Measurements from ENCODE around the gene FBLN1. TPM values are rescaled to one million over a fixed set of nuclear protein-coding genes. Genes with fewer than 3 reads are reported as not detected.

Gene FBLN1
- total and polyA plus RNA-seq, 2 donors (not counting 1 experiment from before 2014, with no cell fraction given), result not detected

DNA sequence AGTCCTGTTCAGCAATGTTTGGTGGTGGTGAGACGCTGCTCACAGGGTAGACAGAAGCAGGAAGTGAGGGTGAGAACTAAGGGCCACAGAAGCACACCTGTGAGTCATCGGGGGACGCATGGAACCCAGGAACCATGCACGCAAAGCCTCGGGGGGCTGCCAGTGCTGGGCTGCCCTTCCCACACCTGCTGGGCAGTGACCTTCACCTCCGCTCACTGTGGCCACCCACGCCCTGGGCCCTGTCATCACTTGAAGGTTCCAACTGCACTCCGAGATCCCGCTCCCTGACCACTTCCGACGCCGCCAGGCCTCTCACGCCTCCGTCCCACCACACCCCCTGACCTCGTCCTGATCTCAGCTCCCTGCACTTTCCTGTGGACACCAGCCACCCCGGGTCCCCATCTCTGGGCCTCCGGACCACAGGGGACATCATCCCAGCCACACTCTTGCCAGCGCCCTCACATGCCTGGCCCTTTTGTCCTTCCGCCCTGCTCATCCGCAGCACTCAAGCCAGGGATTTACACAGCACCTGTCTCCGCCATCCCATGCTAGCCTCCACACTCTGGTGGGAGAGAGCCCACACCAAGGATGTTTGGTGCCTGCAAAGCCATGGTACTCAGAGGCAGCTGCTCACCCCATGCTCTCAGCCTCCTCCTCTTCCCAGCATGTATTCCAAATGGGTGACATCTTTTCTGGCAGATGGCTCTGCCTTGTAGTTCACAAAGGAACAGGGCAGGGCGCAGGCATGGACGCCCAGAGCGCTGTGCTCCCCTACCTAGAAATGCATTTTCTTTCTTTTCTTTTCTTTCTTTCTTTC is 145.8 kb downstream of the FBLN1 start:
- Histone ChIP-seq H3K4me1 (ENCODE audit: control insufficient read depth in 2 of 2, insufficient read depth in 2 of 2, low read length in 2 of 2) (peaks cover 7 to 8% of the 10 kb centered on the region in 2 donors), H2AFZ (ENCODE audit: insufficient read depth, low read depth, low read length, poor library complexity, severe bottlenecking) (no peak overlapping the region), H3K27me3 (replicated peaks in 1 of 4; ENCODE audit: control extremely low read depth in 1 of 4, control insufficient read depth in 3 of 4, insufficient read depth in 4 of 4, low read length in 3 of 4) (peaks cover 0 to 21% (median 7%) of the 10 kb centered on the region in 4 experiments), H3K9me3 (ENCODE audit: control extremely low read depth in 1 of 3, control insufficient read depth in 2 of 3, insufficient read depth in 1 of 3, low read length in 2 of 3) (peaks cover 0 to 7% (median 0%) of the 10 kb centered on the region in 3 donors), H3K4me3 (ENCODE audit: control extremely low read depth in 1 of 5, extremely low read depth in 1 of 5, insufficient read depth in 1 of 5, low read depth in 2 of 5, low read length in 4 of 5) (no peak overlapping the region), H3K4me2 (replicated peaks; ENCODE audit: low read depth, low read length, poor library complexity, severe bottlenecking) (no peak overlapping the region), H4K20me1 (ENCODE audit: control insufficient read depth, insufficient read depth, low read length, poor library complexity, severe bottlenecking) (no peaks in the 10 kb centered on the region), H3K36me3 (replicated peaks in 1 of 2; ENCODE audit: control extremely low read depth in 1 of 2, control insufficient read depth in 1 of 2, extremely low read depth in 1 of 2, insufficient read depth in 2 of 2, low read length in 1 of 2) (no peaks in the 10 kb centered on the region), H3K79me2 (ENCODE audit: control insufficient read depth, insufficient read depth, low read length) (no peaks in the 10 kb centered on the region), H3K9ac (ENCODE audit: low read length) (no peak overlapping the region), H3K27ac (ENCODE audit: low read length in 2 of 2) (no peak overlapping the region)
- Mint-ChIP-seq H3K9me3 (ENCODE audit: insufficient read depth) (no peaks in the 10 kb centered on the region), H3K27ac (no peak overlapping the region), H3K4me3 (no peak overlapping the region), H3K27me3 (peaks cover 62% of the 10 kb centered on the region), H3K4me1 (peaks cover 6% of the 10 kb centered on the region)
- DNase-seq (no peak), ATAC-seq (ENCODE audit: low read depth) (no peak)
- CTCF ChIA-PET, result interaction anchor here (0.7 to 3.6 kb wide), 7 partner anchors 8 to 338 kb away, joined by 3 to 16 read pairs (median 4); no protein-coding TSS in a partner anchor
- POLR2A ChIA-PET, result no interaction called here
- TF ChIP-seq, protein P1, sequence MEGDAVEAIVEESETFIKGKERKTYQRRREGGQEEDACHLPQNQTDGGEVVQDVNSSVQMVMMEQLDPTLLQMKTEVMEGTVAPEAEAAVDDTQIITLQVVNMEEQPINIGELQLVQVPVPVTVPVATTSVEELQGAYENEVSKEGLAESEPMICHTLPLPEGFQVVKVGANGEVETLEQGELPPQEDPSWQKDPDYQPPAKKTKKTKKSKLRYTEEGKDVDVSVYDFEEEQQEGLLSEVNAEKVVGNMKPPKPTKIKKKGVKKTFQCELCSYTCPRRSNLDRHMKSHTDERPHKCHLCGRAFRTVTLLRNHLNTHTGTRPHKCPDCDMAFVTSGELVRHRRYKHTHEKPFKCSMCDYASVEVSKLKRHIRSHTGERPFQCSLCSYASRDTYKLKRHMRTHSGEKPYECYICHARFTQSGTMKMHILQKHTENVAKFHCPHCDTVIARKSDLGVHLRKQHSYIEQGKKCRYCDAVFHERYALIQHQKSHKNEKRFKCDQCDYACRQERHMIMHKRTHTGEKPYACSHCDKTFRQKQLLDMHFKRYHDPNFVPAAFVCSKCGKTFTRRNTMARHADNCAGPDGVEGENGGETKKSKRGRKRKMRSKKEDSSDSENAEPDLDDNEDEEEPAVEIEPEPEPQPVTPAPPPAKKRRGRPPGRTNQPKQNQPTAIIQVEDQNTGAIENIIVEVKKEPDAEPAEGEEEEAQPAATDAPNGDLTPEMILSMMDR (IDR thresholded peaks at IDR 0.05), result no peak
- no peak for TF ChIP-seq EZH2 (IDR thresholded peaks at IDR 0.05; ENCODE audit: borderline replicate concordance, insufficient read depth, low read depth, low read length, poor library complexity, severe bottlenecking)
- intact Hi-C loops (cut with micrococcal nuclease), result no loop called here
- WGBS (ENCODE audit: insufficient coverage), result 70% methylated on average over 24 of the region's 24 CpGs

DNA sequence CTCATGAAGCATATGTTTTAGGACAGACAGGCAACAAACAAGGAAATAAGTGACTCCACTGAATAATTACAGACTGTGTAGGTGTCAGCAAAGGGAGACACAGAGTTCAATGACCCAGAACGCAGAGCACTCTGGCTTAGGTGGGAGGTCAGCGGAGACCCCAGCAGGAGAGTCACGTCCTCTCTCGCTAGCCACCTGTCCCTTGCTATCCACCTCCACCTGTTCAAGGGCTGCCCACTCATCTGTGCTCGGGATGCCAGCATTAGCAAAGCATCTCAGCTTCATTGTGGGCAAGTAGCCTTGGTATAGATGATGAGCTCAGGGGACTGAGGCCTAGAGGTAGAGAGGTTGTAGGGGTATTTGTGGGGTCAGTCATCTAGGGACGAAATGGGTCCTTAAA is 147.1 kb downstream of the FBLN1 start:
- ATAC-seq (ENCODE audit: low read depth), result no peak
- ChIA-PET CTCF (interaction anchor here (3.6 kb wide), 1 partner anchor 213 kb away, joined by 16 read pairs; no protein-coding TSS in a partner anchor), POLR2A (no interaction called here)
- Mint-ChIP-seq H3K27ac (no peak overlapping the region), H3K4me3 (no peak overlapping the region), H3K4me1 (peaks cover 6% of the 10 kb centered on the region), H3K27me3 (peaks cover 66% of the 10 kb centered on the region), H3K9me3 (ENCODE audit: insufficient read depth) (no peaks in the 10 kb centered on the region)
- H3K79me2 ChIP-seq (ENCODE audit: control insufficient read depth, insufficient read depth, low read length), result no peaks in the 10 kb centered on the region
- no peak overlapping the region for H3K27ac ChIP-seq (ENCODE audit: low read length in 2 of 2)
- H2AFZ ChIP-seq (ENCODE audit: insufficient read depth, low read depth, low read length, poor library complexity, severe bottlenecking), result no peak overlapping the region
- no peak for DNase-seq
- no peak overlapping the region for H3K4me2 ChIP-seq (replicated peaks; ENCODE audit: low read depth, low read length, poor library complexity, severe bottlenecking)
- H3K4me3 ChIP-seq (ENCODE audit: control extremely low read depth in 1 of 5, extremely low read depth in 1 of 5, insufficient read depth in 1 of 5, low read depth in 2 of 5, low read length in 4 of 5), result no peak overlapping the region
- no peak for TF ChIP-seq EZH2 (IDR thresholded peaks at IDR 0.05; ENCODE audit: borderline replicate concordance, insufficient read depth, low read depth, low read length, poor library complexity, severe bottlenecking)
- TF ChIP-seq, protein P1 (IDR thresholded peaks at IDR 0.05), result no peak
- no peaks in the 10 kb centered on the region for H4K20me1 ChIP-seq (ENCODE audit: control insufficient read depth, insufficient read depth, low read length, poor library complexity, severe bottlenecking)
- no peaks in the 10 kb centered on the region for H3K36me3 ChIP-seq (replicated peaks in 1 of 2; ENCODE audit: control extremely low read depth in 1 of 2, control insufficient read depth in 1 of 2, extremely low read depth in 1 of 2, insufficient read depth in 2 of 2, low read length in 1 of 2)
- H3K9me3 ChIP-seq (ENCODE audit: control extremely low read depth in 1 of 3, control insufficient read depth in 2 of 3, insufficient read depth in 1 of 3, low read length in 2 of 3), result peaks cover 0 to 7% (median 0%) of the 10 kb centered on the region in 3 donors
- H3K9ac ChIP-seq (ENCODE audit: low read length), result no peak overlapping the region
- 93% methylated on average over 5 of the region's 6 CpGs for WGBS (ENCODE audit: insufficient coverage)
- intact Hi-C loops (cut with micrococcal nuclease), result no loop called here
- peaks cover 0 to 17% (median 7%) of the 10 kb centered on the region in 4 experiments for H3K27me3 ChIP-seq (replicated peaks in 1 of 4; ENCODE audit: control extremely low read depth in 1 of 4, control insufficient read depth in 3 of 4, insufficient read depth in 4 of 4, low read length in 3 of 4)
- H3K4me1 ChIP-seq (ENCODE audit: control insufficient read depth in 2 of 2, insufficient read depth in 2 of 2, low read length in 2 of 2), result peaks cover 7 to 8% of the 10 kb centered on the region in 2 donors

All from B cell (primary cell).